Glutamatergic neuron (in vitro differentiated cells): Measurements from ENCODE around the gene C20orf144. TPM values are rescaled to one million over a fixed set of nuclear protein-coding genes. Genes with fewer than 3 reads are reported as not detected.

Experiments used
- DNase-seq: peaks from one replicate; pipeline ENCODE4 v3.0.0; 2022
- H3K27ac Mint-ChIP-seq: one replicate; pipeline ENCODE4 v1.8.0; 2020; ENCODE audit warnings: mild to moderate bottlenecking, mixed read lengths, inconsistent platforms; ENCODE audit not compliant: unreplicated experiment
- H3K27me3 Mint-ChIP-seq: one replicate; pipeline ENCODE4 v1.8.0; 2020; ENCODE audit warnings: mild to moderate bottlenecking, moderate library complexity, mixed read lengths, inconsistent platforms; ENCODE audit not compliant: unreplicated experiment
- H3K36me3 Mint-ChIP-seq: one replicate; pipeline ENCODE4 v1.8.0; 2020; ENCODE audit warnings: mild to moderate bottlenecking, mixed read lengths, inconsistent platforms; ENCODE audit not compliant: unreplicated experiment
- H3K4me1 Mint-ChIP-seq: one replicate; pipeline ENCODE4 v1.8.0; 2020; ENCODE audit warnings: mild to moderate bottlenecking, low read depth, mixed read lengths, inconsistent platforms; ENCODE audit not compliant: unreplicated experiment
- H3K4me3 Mint-ChIP-seq: one replicate; pipeline ENCODE4 v1.8.0; 2020; ENCODE audit warnings: mild to moderate bottlenecking, mixed read lengths, inconsistent platforms; ENCODE audit not compliant: unreplicated experiment
- H3K9me3 Mint-ChIP-seq: one replicate; pipeline ENCODE4 v1.8.0; 2020; ENCODE audit warnings: mild to moderate bottlenecking, moderate library complexity, mixed read lengths, inconsistent platforms; ENCODE audit not compliant: unreplicated experiment
- CTCF ChIP-seq: fragments of 200-600 bp; sonication (generic); IDR thresholded peaks from one replicate; pipeline ENCODE4 v1.5.0; 2021; ENCODE audit not compliant: partially characterized antibody, unreplicated experiment
- total RNA-seq: library from RNA; stranded (reverse); fragmentation: NEBNext Ultra II Directional; extraction: Animal tissue kit (Norgen Biotek cat#: 25700); gene quantifications from one replicate; pipeline ENCODE4 v1.2.1, GENCODE V29; 2021; ENCODE audit not compliant: unreplicated experiment

Gene C20orf144
- total RNA-seq, 1 donor from 2014 or later: not detected

- H3K4me1 Mint-ChIP-seq: peaks cover 23% of the 10 kb centered on the region
- peaks cover 4% of the 10 kb centered on the region for H3K9me3 Mint-ChIP-seq
- no peak overlapping the region for H3K27ac Mint-ChIP-seq
- H3K4me3 Mint-ChIP-seq: no peak overlapping the region
- TF ChIP-seq CTCF: no peak
- no peak for DNase-seq
- peaks cover 3% of the 10 kb centered on the region for H3K36me3 Mint-ChIP-seq
- H3K27me3 Mint-ChIP-seq: peaks cover 4% of the 10 kb centered on the region
These were observed 45.5 kb downstream of the C20orf144 start for GRCh38 chr20:33707668-33708067.

GRCh38 chr20:33709398-33709797 lies 47.3 kb downstream of the C20orf144 start:
- H3K4me1 Mint-ChIP-seq: peaks cover 15% of the 10 kb centered on the region
- TF ChIP-seq CTCF: no peak
- DNase-seq: no peak
- no peaks in the 10 kb centered on the region for H3K36me3 Mint-ChIP-seq
- no peaks in the 10 kb centered on the region for H3K9me3 Mint-ChIP-seq
- no peak overlapping the region for H3K27ac Mint-ChIP-seq
- no peak overlapping the region for H3K4me3 Mint-ChIP-seq
- peaks cover 3% of the 10 kb centered on the region for H3K27me3 Mint-ChIP-seq

- no peak overlapping the region for H3K27ac Mint-ChIP-seq
- DNase-seq: no peak
- H3K27me3 Mint-ChIP-seq: peaks cover 3% of the 10 kb centered on the region
- TF ChIP-seq CTCF: no peak
- H3K9me3 Mint-ChIP-seq: no peaks in the 10 kb centered on the region
- peaks cover 15% of the 10 kb centered on the region for H3K4me1 Mint-ChIP-seq
- no peaks in the 10 kb centered on the region for H3K36me3 Mint-ChIP-seq
- H3K4me3 Mint-ChIP-seq: no peak overlapping the region
These were observed 47.9 kb downstream of the C20orf144 start for GRCh38 chr20:33709905-33710541.

- Mint-ChIP-seq H3K36me3 (no peaks in the 10 kb centered on the region), H3K27ac (no peak overlapping the region), H3K4me3 (peak overlapping the region; percentile 13), H3K9me3 (no peaks in the 10 kb centered on the region), H3K4me1 (peaks cover 15% of the 10 kb centered on the region), H3K27me3 (peaks cover 3% of the 10 kb centered on the region)
- no peak for DNase-seq
- TF ChIP-seq CTCF: no peak
These were observed 48.7 kb downstream of the C20orf144 start for GRCh38 chr20:33710681-33711445.

- Mint-ChIP-seq H3K9me3 (no peaks in the 10 kb centered on the region), H3K4me1 (peaks cover 15% of the 10 kb centered on the region), H3K27me3 (peaks cover 6% of the 10 kb centered on the region), H3K4me3 (no peak overlapping the region), H3K27ac (no peak overlapping the region), H3K36me3 (no peaks in the 10 kb centered on the region)
- no peak for TF ChIP-seq CTCF
- DNase-seq: no peak
These were observed 49.3 kb downstream of the C20orf144 start for GRCh38 chr20:33711446-33711738.
